T-helper 9 cell (primary cell): ENCODE results near the gene RYR1.
"Not testable (repeated sequence)": the region's sequence is repeated elsewhere in the genome, so short reads cannot be mapped to it uniquely, and the experiment has no call there.

ENCODE experiments used
- DNase-seq: peaks from one replicate; pipeline ENCODE4 v3.0.0-alpha.2; 2020

Gene RYR1

DNA sequence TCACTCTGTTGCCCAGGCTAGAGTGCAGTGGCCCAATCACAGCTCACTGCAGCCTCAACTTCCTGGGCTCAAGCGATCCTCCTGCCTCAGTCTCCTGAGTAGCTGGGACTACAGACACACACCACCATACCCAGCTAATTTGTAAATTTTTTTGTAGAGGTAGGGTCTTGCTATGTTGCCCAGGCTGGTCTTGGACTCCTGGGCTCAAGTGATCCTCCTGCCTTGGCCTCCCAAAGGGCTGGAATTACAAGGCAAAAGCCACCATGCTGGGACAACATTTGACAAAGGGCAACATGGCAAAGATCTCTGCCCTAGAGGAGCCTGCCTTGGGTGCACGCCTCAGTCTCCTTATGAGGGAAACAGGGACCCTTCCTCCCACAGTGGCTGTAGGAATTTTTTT lies 61.9 kb downstream of the RYR1 start:
- DNase-seq = not testable (repeated sequence)

GRCh38 chr19:38496116-38496515 lies 62.6 kb downstream of the RYR1 start:
- DNase-seq = no peak

DNA sequence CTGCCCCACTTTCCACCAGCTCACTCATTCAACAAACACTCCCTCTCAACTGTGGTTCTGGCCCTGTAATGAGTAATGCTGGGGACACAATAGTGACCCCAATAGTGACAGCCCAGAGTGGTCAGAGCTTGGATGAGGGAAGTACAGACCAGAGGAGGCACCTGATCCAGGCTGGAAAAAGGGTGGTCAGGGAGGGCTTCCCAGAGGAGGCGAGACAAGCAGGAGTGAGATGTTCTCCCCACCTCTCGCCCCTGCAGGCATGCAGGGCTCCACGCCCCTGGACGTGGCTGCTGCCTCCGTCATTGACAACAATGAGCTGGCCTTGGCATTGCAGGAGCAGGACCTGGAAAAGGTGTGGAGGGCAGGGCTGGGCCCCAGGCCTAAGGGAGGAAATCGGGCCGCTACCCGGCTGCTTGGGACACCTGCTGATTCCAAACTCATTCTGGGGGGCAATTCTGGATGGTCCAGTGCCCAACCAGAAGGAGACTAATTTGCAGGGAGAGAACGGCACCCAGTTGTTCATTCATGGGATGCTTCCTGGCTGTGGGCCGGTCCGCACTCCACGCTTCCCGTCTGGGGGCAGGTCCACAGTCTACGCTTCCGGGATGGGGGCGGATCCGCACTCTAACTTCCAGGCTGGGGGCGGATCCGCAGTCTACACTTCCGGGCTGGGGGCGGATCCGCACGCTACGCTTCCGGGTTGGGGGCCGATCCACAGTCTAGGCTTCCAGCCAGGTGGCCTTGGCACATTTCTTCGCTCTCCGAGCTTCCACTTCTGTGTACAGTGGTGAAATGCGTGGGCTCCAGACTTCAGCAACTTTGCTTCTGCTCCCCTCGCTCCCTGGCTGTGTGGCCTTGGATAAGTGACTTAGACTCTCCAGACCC lies 63.4 kb downstream of the RYR1 start:
- DNase-seq = no peak

GRCh38 chr19:38497907-38498306 lies 64.4 kb downstream of the RYR1 start:
- no peak for DNase-seq

GRCh38 chr19:38499532-38499931 lies 66.0 kb downstream of the RYR1 start:
- no peak for DNase-seq

- DNase-seq = no peak
Observed at GRCh38 chr19:38500450-38500849, 67.0 kb downstream of the RYR1 start.

GRCh38 chr19:38502410-38503076 lies 69.1 kb downstream of the RYR1 start:
- no peak for DNase-seq

DNA sequence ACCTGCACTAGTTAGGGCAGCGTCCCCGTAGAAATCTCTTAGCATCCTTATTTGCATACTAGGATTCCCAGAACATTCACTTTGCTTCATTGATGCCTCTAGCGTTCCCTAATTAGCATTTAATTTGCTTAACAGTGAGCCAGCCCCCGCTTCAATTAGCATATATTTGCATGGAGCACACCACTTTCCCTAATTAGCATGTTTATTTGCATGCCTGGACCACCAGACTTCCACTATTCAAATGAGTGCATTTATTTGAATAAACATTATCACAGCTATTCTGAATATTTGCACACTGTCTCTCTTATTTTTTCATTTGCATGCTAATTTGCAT lies 69.6 kb downstream of the RYR1 start:
- no peak for DNase-seq

DNA sequence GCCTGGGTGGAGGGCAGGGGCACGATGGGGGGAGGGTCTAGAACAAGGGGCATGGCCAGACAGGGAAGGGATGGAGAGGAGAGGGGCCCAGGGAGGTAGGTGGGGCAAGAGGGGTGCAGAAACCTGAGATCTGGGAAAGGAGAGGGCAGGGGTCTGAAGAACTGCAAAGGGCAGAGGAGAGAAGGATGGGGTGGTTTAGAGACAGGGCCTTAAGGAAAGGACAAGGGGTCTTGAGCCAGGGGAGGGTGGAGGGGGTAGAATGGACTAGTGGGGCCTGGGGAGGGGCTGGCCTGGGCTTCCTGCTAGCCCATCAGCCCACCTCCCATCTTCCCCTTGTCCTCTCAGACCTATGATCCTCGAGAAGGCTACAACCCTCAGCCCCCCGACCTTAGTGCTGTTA lies 72.5 kb downstream of the RYR1 start:
- no peak for DNase-seq

DNA sequence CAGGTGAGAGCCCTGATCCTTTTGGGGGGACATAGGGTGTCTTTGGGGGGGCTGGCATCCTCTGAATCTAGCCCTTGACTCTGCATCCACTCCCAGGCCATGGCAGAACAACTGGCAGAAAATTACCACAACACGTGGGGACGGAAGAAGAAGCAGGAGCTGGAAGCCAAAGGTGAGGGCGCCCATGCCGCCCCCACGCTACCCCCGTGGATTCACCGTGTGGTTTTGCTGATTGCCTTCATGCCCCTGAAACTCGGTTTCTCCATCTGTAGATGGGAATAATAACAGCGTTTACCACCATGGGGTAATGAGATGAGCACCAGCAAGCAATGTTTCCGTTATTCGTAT lies 72.9 kb downstream of the RYR1 start:
- DNase-seq = no peak

DNA sequence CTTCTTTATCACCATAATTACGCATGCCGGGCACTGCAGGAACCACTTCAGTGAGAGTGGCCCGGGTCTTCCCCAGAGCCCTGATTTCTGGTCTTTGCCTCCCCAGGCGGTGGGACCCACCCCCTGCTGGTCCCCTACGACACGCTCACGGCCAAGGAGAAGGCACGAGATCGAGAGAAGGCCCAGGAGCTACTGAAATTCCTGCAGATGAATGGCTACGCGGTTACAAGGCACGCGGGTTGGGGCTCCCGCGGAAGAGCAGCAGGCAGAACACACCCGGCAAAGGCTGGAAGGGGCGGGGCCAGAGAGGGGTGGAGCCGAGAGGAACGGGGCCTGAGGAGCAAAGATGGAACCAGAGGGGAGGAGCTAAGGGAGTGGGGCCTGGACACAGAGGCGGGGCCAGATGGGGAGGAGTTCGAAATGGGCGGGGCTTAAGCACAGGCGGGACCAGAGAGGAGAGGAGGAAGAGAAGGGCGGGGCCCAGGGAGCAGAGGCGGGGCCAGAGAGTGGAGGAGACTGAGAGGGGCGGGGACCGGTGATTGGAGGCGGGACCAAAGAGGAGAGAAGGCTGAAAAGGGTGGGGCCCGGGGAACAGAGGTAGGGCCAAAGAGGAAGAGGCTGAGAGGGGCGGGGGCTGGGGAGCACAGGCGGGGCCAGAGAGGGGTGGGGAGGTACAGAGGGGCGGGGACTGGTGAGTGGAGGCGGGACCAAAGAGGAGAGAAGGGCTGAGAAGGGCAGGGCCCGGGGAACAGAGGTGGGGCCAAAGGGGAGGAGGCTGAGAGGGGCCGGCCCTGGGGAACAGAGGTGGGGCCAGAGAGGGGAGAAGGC lies 73.4 kb downstream of the RYR1 start:
- DNase-seq = peak; percentile 93

DNA sequence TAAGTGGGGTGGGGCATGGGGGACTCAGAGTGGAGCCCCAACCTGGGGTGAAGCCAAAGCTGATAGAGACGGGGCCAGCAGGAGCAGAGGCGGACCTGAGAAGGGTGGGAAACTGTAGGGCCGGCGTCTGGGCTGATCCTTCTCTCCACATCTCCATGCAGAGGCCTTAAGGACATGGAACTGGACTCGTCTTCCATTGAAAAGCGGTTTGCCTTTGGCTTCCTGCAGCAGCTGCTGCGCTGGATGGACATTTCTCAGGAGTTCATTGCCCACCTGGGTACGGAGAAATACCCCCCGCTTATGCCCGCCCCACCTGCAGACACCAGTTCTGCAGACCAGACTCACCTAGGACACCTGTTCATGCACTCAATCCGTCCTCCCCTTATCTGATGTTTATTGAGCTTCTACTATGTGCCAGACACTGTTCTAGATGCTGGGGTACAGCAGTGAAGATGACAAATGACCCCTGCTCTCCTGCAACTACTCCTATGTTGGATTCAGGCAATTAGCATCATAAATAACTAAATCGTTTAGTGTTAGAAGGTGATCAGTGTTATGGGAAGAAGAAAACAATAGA lies 74.1 kb downstream of the RYR1 start:
- no peak for DNase-seq

DNA sequence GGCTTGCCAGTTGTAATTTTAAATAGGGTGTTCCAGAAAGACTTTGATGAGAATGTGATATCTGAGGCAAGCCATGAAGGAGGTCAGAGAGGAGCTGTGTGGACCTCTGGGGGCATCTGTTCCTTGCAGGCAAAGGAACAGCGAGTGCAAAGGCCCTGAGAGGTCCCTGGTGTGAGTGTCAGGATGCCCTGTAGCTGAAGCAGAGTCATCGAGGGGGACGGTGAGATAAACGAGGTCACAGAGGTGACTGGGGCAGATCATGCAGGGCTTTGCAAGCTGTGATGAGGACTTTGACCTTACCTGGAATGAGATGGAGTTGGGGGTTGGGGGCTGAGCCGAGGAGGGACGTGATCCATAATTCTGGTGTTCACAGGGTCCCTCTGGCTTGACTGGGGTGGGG lies 75.0 kb downstream of the RYR1 start:
- DNase-seq = no peak

GRCh38 chr19:38509027-38509426 lies 75.5 kb downstream of the RYR1 start:
- no peak for DNase-seq

DNA sequence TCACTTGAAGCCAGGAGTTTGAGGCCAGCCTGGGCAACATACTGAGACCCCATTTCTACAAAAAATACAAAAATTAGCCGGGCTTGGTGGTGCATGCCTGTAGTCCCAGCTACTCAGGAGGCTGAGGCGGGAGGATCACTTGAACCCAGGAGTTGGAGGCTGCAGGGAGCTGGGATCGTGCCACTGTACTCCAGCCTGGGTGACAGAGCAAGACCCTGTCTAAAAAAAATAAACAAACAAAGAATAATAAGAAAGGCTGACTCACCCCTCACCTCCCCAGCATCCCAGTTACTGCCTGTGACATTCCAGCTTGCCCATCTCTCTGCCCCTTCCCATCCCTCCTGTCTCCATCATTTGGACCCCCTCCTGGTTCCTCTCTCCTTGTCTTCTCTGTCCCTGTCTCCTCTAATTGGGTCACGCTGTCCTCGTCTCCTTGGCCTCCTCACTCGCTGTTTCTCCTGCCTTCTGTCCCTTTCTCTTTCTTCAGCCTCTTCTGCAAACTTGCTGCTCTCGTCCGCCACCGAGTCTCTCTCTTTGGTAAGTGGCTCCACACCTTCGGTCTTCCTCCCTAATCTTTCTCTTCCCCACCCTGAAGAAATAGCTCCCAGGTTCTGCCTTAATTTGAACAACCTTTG lies 77.7 kb downstream of the RYR1 start:
- no peak for DNase-seq

DNA sequence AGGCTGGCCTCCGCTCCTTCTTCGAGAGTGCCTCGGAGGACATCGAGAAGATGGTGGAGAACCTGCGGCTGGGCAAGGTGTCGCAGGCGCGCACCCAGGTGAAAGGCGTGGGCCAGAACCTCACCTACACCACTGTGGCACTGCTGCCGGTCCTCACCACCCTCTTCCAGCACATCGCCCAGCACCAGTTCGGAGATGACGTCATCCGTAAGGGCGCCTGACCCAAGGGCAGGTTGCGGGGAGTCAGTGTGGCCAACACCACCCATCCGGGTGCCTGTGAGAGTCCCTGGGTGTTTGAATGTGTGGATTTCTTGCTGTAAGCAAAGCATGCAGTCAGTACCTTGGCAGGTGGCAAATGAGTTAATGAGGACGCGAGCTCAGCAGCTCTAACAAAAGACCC lies 78.8 kb downstream of the RYR1 start:
- DNase-seq = no peak

GRCh38 chr19:38513156-38513555 lies 79.7 kb downstream of the RYR1 start:
- DNase-seq = not testable (repeated sequence)

- no peak for DNase-seq
Observed at GRCh38 chr19:38513762-38514167, 80.3 kb downstream of the RYR1 start.

DNA sequence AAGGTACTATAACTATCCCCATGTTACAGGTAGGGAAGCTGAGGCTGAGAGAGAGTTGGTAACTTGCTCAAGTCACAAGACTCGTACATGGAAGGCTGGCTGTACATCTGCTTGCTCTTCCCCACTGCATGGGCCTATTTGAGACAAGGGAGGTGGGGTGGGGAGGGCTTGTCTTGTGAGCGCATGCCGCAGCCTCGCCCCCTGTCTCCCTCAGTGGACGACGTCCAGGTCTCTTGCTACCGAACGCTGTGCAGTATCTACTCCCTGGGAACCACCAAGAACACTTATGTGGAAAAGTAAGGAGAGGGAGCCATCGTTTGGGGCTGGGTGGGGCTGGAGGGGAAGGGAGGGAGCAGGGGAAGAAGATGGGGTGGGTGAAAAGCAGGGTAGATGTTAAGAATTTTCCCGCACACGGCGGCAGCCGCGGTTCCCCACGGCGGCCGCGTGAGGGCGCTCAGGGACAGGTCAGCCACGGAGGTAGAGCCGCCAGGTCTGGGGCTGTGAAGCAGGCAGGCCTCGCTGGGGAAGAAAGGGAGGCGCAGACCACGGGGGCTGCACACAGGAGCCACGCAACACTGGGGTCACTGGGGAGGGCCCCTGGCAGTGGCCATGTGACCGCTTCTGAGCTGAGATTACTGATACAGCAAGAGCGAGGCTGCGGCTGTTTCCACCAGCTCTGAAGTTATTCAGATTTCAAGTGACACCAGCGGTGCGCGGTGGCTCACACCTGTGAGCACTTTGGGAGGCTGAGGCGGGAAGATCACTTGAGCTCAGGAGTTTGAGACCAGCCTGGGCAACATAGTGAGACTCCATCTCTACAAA lies 81.5 kb downstream of the RYR1 start:
- DNase-seq = peak; percentile 73

DNA sequence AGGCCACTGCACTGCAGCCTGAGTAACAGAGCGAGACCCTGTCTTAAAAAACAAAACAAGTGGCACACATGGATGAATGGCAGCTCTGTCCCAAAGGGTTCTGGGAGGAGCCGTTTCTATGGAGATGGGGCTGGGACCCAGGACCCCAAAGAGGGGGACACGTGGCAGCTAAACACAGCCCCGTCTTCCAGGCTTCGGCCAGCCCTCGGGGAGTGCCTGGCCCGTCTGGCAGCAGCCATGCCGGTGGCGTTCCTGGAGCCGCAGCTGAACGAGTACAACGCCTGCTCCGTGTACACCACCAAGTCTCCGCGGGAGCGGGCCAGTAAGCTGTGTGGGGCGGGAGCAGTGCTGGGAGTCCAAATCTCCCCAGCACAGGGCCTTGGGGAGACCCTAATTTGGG lies 82.4 kb downstream of the RYR1 start:
- DNase-seq = no peak

DNA sequence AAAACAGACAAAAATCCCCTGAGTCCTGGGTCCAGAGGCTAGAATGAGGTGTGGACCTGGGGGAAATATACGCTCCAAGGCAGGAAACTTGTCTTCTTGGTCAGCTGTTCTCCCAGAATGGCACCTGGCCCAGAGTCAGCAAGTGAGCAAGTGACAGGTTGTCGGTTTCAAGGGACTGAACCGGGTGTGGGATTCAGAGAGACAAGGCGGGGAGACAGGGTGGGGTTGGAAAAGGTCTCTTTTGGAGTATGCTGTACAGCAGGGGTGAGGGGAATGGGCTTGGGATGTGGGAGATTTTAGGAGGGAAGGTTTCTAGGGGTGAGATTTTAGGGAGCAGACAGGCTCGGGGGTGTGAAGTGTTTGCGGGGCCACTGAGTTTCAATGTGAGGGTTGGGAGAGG lies 83.3 kb downstream of the RYR1 start:
- no peak for DNase-seq

GRCh38 chr19:38517321-38517720 lies 83.8 kb downstream of the RYR1 start:
- DNase-seq = no peak
